SJSA1 (cell line): ENCODE results near the gene TAP1. TPM values are rescaled to one million over a fixed set of nuclear protein-coding genes. Genes with fewer than 3 reads are reported as not detected.

Experiments used
- total RNA-seq: library from RNA; depleted of rRNA; stranded (reverse); fragments of >200 nt; shearing (Covaris generic); gene quantifications from 2 replicates; pipeline ENCODE4 v1.2.3, GENCODE V29; 2014; rRNA removed

The TAP1 gene
- total RNA-seq, 1 experiment from 2014 or later: 106 TPM

Other genes with a start within 250 kb of the TAP1 start
- not detected in 2 replicates for gene HLA-DQA1, start 216.3 kb downstream of the TAP1 start, total RNA-seq
- not detected in 2 replicates for gene HLA-DQB1, start 187.0 kb downstream of the TAP1 start, total RNA-seq
- not detected in 2 replicates for gene HLA-DQA2, start 112.3 kb downstream of the TAP1 start, total RNA-seq
- gene HLA-DQB2, start 90.2 kb downstream of the TAP1 start, total RNA-seq: not detected in 2 replicates
- 0.32 TPM in 1 of 2 replicates, not detected in the other for gene HLA-DOB, start 36.7 kb downstream of the TAP1 start, total RNA-seq
- gene TAP2, start 15.0 kb downstream of the TAP1 start, total RNA-seq: 18.5 and 34.2 TPM in 2 replicates
- 107 and 118 TPM in 2 replicates for gene PSMB8, start 9.7 kb downstream of the TAP1 start, total RNA-seq
- gene PSMB9, start 488 bp upstream of the TAP1 start, total RNA-seq: 66.0 and 91.8 TPM in 2 replicates
- gene HLA-DMB, start 87.3 kb upstream of the TAP1 start, total RNA-seq: not detected in 2 replicates
- 0.24 TPM in 1 of 2 replicates, not detected in the other for gene HLA-DMA, start 99.4 kb upstream of the TAP1 start, total RNA-seq
- 76.3 and 118 TPM in 2 replicates for gene BRD2, start 114.9 kb upstream of the TAP1 start, total RNA-seq
- gene HLA-DOA, start 155.9 kb upstream of the TAP1 start, total RNA-seq: not detected in 2 replicates
- not detected in 2 replicates for gene HLA-DPA1, start 219.9 kb upstream of the TAP1 start, total RNA-seq
- not detected in 2 replicates for gene HLA-DPB1, start 222.3 kb upstream of the TAP1 start, total RNA-seq